HepG2 (cell line): ENCODE data around the gene GPR37L1. TPM values are rescaled to one million over a fixed set of nuclear protein-coding genes. Genes with fewer than 3 reads are reported as not detected.

Experiments
- GPN1 ChIP-seq: sonication (generic); formaldehyde crosslinking; IDR thresholded peaks from 2 replicates; pipeline ENCODE4 v1.5.1; 2020; ENCODE audit warnings: missing genetic modification reagents, borderline replicate concordance
- HDAC2 ChIP-seq: sonication (generic); formaldehyde crosslinking; IDR thresholded peaks from 2 replicates; pipeline ENCODE4 v1.4.0; 2020; ENCODE audit warnings: missing genetic modification reagents
- HNRNPH1 ChIP-seq: fragments of 200-400 bp; formaldehyde crosslinking; optimal IDR thresholded peaks from 2 replicates; pipeline ENCODE3; 2017; ENCODE audit warnings: mild to moderate bottlenecking, low read depth, low read length
- LCORL ChIP-seq, 2 experiments: fragments of 450-650 bp in 1 of 2; sonication (generic) in 1 of 2; formaldehyde crosslinking in 1 of 2; IDR thresholded peaks; 2 replicates each; pipeline versions ENCODE4 v1.5.0 to v1.6.1; 2017 to 2020; ENCODE audit warnings: antibody characterized with exemption in 1 of 2, missing genetic modification reagents in 1 of 2
- MBNL3 ChIP-seq: fragments of 250-450 bp; sonication (Bioruptor Pico); conservative IDR thresholded peaks from 2 replicates; pipeline ENCODE4 v1.8.0; 2022; ENCODE audit warnings: mild to moderate bottlenecking, inconsistent platforms
- MEIS1 ChIP-seq: sonication (generic); formaldehyde crosslinking; IDR thresholded peaks from 2 replicates; pipeline ENCODE4 v1.9.0; 2021; ENCODE audit warnings: mild to moderate bottlenecking, missing genetic modification reagents, moderate library complexity, borderline replicate concordance
- POLR2A ChIP-seq, 2 experiments: IDR thresholded peaks; 2 replicates each; pipeline ENCODE4 v1.6.1; 2011; ENCODE audit warnings: low read depth in 2 of 2, low read length in 2 of 2, mild to moderate bottlenecking in 1 of 2, moderate library complexity in 1 of 2; ENCODE audit not compliant: insufficient read depth in 1 of 2
- REPIN1 ChIP-seq: sonication (generic); formaldehyde crosslinking; IDR thresholded peaks from 2 replicates; pipeline ENCODE4 v1.8.0; 2022; ENCODE audit warnings: missing genetic modification reagents, low read depth, mild to moderate bottlenecking, borderline replicate concordance
- SP5 ChIP-seq: IDR thresholded peaks from 2 replicates; pipeline ENCODE4 v1.6.1; 2016; ENCODE audit warnings: low read depth, borderline replicate concordance
- TP53 ChIP-seq: sonication (generic); formaldehyde crosslinking; conservative IDR thresholded peaks from 2 replicates; pipeline ENCODE4 v1.4.0; 2020; ENCODE audit warnings: missing genetic modification reagents
- ZBTB42 ChIP-seq: sonication (generic); formaldehyde crosslinking; IDR thresholded peaks from 2 replicates; pipeline ENCODE4 v1.5.0; 2020; ENCODE audit warnings: mild to moderate bottlenecking, missing genetic modification reagents
- ZFAT ChIP-seq: sonication (generic); formaldehyde crosslinking; conservative IDR thresholded peaks from 2 replicates; pipeline ENCODE4 v1.8.1; 2023; ENCODE audit warnings: missing genetic modification reagents, inconsistent platforms
- ZNF24 ChIP-seq: fragments of 450-650 bp; IDR thresholded peaks from 2 replicates; pipeline ENCODE4 v1.6.1; 2017; ENCODE audit warnings: antibody characterized with exemption, mild to moderate bottlenecking
- ZNF670 ChIP-seq: sonication (generic); formaldehyde crosslinking; IDR thresholded peaks from 2 replicates; pipeline ENCODE4 v1.8.0; 2022; ENCODE audit warnings: mild to moderate bottlenecking, missing genetic modification reagents, borderline replicate concordance
- ZNF790 ChIP-seq: sonication (generic); formaldehyde crosslinking; IDR thresholded peaks from 2 replicates; pipeline ENCODE4 v1.8.0; 2022; ENCODE audit warnings: missing genetic modification reagents, mild to moderate bottlenecking, borderline replicate concordance
- polyA plus RNA-seq, 8 experiments: library from polyadenylated mRNA; depleted of rRNA in 3 of 8; stranded (reverse) in 7 of 8; unstranded in 1 of 8; fragments of >200 nt; fragmentation: Illumina TruSeq in 4 of 8; extraction: Trizol in 4 of 8; gene quantifications; 2 replicates each; pipeline versions ENCODE4 v1.2.1 to v1.2.3, GENCODE V29; 2011 to 2016; ENCODE audit warnings: low read depth in 4 of 8, missing spikeins in 1 of 8, mixed read lengths in 1 of 8; ENCODE audit not compliant: insufficient read depth in 1 of 8
- total RNA-seq, 5 experiments: library from RNA; depleted of rRNA; stranded (reverse); fragments of >200 nt; fragmentation: Illumina TruSeq; extraction: Trizol; gene quantifications; 2 replicates each; pipeline ENCODE4 v1.2.3, GENCODE V29; 2016; ENCODE audit warnings: low read depth in 1 of 5
- TF ChIP-seq, protein P1 (sequence below): sonication (generic); formaldehyde crosslinking; IDR thresholded peaks from 2 replicates; pipeline ENCODE4 v1.4.0; 2020; ENCODE audit warnings: missing genetic modification reagents, borderline replicate concordance
- TF ChIP-seq, protein P2 (sequence below): sonication (generic); formaldehyde crosslinking; IDR thresholded peaks from 2 replicates; pipeline ENCODE4 v1.4.0; 2020; ENCODE audit warnings: missing genetic modification reagents
- TF ChIP-seq, protein P3 (sequence below): sonication (generic); formaldehyde crosslinking; IDR thresholded peaks from 2 replicates; pipeline ENCODE4 v1.4.0; 2020; ENCODE audit warnings: missing genetic modification reagents, mild to moderate bottlenecking, borderline replicate concordance
- TF ChIP-seq, protein P4 (sequence below): sonication (generic); formaldehyde crosslinking; IDR thresholded peaks from 2 replicates; pipeline ENCODE4 v1.4.0; 2020; ENCODE audit warnings: missing genetic modification reagents

GPR37L1 gene
- total and polyA plus RNA-seq, 2 of the 13 experiments (the other 11 are each of a cell fraction or from before 2014, with no cell fraction given) = 0.13 TPM; not detected in 1

DNA sequence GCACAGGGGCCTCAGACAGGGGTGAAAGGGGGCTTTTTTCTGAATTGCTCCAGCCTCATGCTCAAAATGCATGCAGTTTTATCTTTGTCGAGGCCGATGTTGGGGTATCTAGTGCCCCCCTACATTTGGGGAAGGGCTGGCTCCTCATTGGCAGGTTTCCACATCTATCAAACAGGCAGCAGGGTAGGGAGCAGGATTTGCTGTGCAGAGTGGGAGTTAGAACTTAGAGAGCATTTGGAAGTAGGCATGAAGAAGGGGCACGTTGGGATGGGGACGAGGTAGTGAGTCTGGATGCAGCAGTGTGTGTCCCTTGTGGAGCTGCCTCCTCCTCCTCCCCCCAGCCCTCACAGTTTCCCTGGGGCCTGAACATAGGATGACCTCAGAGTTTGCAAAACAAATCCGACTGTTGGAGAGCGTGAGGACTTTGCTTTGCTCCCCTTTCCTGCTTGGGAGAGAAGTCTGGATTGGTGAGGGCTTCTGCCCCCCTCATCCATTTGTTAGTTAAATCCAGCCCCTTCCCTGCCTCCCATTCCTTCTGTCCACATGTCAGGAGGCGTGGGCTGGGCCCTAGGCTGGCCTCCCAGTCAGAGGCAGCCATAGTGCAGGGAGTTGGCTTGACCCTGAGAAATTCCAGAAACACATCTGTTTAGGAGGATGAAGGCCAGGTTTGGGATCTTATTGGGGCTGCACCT lies 36.9 kb upstream of the GPR37L1 start (continued):
- TF ChIP-seq, protein P1, sequence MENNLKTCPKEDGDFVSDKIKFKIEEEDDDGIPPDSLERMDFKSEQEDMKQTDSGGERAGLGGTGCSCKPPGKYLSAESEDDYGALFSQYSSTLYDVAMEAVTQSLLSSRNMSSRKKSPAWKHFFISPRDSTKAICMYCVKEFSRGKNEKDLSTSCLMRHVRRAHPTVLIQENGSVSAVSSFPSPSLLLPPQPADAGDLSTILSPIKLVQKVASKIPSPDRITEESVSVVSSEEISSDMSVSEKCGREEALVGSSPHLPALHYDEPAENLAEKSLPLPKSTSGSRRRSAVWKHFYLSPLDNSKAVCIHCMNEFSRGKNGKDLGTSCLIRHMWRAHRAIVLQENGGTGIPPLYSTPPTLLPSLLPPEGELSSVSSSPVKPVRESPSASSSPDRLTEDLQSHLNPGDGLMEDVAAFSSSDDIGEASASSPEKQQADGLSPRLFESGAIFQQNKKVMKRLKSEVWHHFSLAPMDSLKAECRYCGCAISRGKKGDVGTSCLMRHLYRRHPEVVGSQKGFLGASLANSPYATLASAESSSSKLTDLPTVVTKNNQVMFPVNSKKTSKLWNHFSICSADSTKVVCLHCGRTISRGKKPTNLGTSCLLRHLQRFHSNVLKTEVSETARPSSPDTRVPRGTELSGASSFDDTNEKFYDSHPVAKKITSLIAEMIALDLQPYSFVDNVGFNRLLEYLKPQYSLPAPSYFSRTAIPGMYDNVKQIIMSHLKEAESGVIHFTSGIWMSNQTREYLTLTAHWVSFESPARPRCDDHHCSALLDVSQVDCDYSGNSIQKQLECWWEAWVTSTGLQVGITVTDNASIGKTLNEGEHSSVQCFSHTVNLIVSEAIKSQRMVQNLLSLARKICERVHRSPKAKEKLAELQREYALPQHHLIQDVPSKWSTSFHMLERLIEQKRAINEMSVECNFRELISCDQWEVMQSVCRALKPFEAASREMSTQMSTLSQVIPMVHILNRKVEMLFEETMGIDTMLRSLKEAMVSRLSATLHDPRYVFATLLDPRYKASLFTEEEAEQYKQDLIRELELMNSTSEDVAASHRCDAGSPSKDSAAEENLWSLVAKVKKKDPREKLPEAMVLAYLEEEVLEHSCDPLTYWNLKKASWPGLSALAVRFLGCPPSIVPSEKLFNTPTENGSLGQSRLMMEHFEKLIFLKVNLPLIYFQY (CRISPR knock-in tag) = peak; percentile 50; the same call in 1 of the 2 replicates
- peak; percentile 53 to 69 for TF ChIP-seq POLR2A (IDR thresholded peaks at IDR 0.05; ENCODE audit: insufficient read depth in 1 of 2, low read depth in 2 of 2, low read length in 2 of 2)
- TF ChIP-seq REPIN1 (CRISPR knock-in tag) = peak; percentile 61
- TF ChIP-seq LCORL (IDR thresholded peaks at IDR 0.05) = no peak
- peak; percentile 93 for TF ChIP-seq LCORL (CRISPR knock-in tag; IDR thresholded peaks at IDR 0.05)
- no peak for TF ChIP-seq ZNF24
- TF ChIP-seq, protein P2, sequence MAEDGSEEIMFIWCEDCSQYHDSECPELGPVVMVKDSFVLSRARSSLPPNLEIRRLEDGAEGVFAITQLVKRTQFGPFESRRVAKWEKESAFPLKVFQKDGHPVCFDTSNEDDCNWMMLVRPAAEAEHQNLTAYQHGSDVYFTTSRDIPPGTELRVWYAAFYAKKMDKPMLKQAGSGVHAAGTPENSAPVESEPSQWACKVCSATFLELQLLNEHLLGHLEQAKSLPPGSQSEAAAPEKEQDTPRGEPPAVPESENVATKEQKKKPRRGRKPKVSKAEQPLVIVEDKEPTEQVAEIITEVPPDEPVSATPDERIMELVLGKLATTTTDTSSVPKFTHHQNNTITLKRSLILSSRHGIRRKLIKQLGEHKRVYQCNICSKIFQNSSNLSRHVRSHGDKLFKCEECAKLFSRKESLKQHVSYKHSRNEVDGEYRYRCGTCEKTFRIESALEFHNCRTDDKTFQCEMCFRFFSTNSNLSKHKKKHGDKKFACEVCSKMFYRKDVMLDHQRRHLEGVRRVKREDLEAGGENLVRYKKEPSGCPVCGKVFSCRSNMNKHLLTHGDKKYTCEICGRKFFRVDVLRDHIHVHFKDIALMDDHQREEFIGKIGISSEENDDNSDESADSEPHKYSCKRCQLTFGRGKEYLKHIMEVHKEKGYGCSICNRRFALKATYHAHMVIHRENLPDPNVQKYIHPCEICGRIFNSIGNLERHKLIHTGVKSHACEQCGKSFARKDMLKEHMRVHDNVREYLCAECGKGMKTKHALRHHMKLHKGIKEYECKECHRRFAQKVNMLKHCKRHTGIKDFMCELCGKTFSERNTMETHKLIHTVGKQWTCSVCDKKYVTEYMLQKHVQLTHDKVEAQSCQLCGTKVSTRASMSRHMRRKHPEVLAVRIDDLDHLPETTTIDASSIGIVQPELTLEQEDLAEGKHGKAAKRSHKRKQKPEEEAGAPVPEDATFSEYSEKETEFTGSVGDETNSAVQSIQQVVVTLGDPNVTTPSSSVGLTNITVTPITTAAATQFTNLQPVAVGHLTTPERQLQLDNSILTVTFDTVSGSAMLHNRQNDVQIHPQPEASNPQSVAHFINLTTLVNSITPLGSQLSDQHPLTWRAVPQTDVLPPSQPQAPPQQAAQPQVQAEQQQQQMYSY (CRISPR knock-in tag) = no peak
- TF ChIP-seq GPN1 (CRISPR knock-in tag) = no peak
- TF ChIP-seq MEIS1 (CRISPR knock-in tag) = no peak; the same call in 1 of the 2 replicates
- no peak; the same call in 1 of the 2 replicates for TF ChIP-seq HDAC2 (CRISPR knock-in tag)
- TF ChIP-seq, protein P3, sequence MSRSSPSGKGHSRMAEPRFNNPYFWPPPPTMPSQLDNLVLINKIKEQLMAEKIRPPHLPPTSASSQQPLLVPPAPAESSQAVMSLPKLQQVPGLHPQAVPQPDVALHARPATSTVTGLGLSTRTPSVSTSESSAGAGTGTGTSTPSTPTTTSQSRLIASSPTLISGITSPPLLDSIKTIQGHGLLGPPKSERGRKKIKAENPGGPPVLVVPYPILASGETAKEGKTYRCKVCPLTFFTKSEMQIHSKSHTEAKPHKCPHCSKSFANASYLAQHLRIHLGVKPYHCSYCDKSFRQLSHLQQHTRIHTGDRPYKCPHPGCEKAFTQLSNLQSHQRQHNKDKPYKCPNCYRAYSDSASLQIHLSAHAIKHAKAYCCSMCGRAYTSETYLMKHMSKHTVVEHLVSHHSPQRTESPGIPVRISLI (CRISPR knock-in tag) = no peak
- no peak for TF ChIP-seq ZFAT
- peak; percentile 62; the same call in 1 of the 2 replicates for TF ChIP-seq ZNF670 (CRISPR knock-in tag)
- TF ChIP-seq HNRNPH1 = no peak
- peak; percentile 60; the same call in 1 of the 2 replicates for TF ChIP-seq ZBTB42 (CRISPR knock-in tag)
- TF ChIP-seq ZNF790 (CRISPR knock-in tag) = no peak
- TF ChIP-seq SP5 (CRISPR knock-in tag) = peak; percentile 77
- no peak for TF ChIP-seq TP53 (CRISPR knock-in tag)
- no peak for TF ChIP-seq MBNL3 (CRISPR knock-in tag)
- TF ChIP-seq, protein P4, sequence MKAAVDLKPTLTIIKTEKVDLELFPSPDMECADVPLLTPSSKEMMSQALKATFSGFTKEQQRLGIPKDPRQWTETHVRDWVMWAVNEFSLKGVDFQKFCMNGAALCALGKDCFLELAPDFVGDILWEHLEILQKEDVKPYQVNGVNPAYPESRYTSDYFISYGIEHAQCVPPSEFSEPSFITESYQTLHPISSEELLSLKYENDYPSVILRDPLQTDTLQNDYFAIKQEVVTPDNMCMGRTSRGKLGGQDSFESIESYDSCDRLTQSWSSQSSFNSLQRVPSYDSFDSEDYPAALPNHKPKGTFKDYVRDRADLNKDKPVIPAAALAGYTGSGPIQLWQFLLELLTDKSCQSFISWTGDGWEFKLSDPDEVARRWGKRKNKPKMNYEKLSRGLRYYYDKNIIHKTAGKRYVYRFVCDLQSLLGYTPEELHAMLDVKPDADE (CRISPR knock-in tag) = no peak
